GM21529 (cell line): ENCODE measurements around the gene TIAL1.
"Not testable (repeated sequence)": the region's sequence is repeated elsewhere in the genome, so short reads cannot be mapped to it uniquely, and the experiment has no call there.

Experiments used
- ATAC-seq: cut with Tn5 transposase; IDR thresholded peaks from one replicate; pipeline ENCODE4 v1.9.1; 2021; ENCODE audit not compliant: unreplicated experiment

The TIAL1 gene

DNA sequence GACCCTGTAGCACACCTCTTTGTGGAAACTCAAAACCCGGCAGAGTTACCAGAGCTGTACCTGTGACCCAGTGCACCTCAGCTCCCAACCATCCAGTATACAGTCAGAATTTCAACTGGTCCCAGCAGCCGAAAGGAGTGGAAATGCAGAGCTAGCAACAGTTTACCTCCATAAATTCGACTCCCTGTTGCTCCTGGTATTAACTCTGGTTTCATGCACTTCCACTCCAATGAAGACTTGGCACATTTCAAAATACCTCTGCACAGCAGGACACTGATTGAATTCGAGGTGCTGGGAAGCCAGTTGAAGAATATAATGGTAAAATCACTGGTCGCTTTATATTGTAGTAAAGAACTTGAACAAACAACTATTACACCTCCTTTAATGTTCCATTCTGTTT lies 17.9 kb upstream of the TIAL1 start:
- no peak for ATAC-seq

DNA sequence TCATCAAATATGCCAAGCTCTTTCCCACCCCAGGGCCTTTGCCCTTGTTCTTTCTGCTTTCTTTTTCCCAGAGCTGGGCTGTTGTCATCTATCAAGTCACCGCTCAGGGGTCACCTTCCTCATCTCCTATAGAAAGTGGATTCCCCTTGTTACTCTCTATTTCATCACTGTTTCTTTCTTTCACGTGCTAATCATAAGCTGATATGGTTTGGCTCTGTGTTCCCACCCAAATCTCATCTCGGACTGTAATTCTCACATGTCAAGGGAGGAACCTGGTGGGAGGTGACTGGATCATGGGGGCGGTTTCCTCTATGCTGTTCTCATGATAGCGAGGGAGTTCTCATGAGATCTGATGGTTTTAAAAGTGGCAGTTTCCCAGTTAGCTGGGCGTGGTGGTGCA lies 17.0 kb upstream of the TIAL1 start:
- no peak for ATAC-seq

DNA sequence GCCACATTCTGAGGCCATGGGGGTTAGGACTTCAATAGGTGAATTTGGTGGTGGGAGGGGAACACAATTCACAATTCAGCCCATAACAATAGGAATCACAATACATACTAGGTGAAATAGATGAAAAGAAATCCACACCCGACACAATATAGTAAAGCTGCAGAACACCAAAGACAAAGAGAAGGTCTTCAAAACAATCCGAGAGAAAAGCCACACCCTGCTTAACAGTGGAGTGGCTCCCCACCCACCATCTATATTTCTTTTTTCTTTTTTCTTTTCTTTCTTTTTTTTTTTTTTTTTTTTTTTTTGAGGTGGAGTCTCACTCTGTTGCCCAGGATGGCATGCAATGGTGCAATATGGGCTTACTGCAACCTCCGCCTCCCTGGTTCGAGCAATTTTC lies 14.7 kb upstream of the TIAL1 start:
- no peak for ATAC-seq

DNA sequence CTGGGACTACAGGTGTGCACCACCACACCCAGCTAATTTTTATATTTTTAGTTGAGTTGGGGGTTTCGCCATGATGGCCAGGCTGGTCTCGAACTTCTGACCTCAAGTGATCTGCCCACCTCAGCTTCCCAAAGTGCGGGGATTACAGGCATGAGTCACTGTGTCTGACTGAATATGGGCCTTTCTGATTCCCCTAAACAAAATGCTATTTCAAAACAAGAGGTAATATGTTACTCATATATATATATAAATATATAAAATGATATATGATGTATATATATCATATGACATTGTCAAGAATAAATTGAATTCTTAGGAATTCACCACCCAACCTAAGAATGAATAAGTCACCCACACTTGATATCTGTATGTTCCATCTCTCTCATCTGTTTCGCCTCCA lies 12.8 kb upstream of the TIAL1 start:
- no peak for ATAC-seq

DNA sequence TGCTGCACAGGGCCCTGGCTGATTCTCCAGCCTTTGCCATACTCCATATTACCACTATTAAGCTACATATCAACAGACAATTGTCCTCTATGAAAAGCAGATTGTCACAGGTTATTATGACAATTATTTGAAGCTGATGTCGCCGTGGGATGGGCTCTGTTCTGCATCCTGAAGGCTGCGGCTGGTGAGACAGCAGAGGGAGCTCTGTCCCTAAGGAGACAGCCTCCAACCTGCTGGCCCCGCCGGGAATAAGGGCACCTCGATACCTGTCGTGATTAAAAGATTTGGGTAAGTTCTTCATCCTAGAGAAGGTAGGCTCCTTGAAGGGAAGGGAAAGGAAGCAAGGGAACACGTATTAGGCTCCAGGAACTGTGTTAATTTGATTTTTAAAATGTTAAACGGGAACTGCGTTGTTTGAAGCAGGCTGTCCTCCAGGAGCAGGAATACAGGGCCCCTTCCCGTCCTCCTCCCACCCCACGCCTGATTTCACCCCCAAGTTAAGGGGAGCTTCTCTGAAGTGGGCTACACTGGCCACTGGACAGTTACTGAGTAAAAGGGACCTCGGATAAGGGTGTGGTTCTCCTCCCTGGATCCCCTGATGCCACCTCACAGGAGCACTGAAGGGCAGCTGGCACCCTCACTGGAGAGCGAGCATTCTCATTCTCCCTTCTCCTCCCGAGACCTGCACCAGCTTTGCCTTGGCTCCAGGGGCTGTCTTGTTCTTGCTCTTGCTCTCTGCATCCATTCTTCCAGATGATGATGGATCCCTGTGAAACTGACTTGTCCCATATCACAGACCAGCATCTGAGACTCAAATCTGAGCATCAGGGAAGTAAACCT lies 11.8 kb upstream of the TIAL1 start:
- ATAC-seq = no peak

DNA sequence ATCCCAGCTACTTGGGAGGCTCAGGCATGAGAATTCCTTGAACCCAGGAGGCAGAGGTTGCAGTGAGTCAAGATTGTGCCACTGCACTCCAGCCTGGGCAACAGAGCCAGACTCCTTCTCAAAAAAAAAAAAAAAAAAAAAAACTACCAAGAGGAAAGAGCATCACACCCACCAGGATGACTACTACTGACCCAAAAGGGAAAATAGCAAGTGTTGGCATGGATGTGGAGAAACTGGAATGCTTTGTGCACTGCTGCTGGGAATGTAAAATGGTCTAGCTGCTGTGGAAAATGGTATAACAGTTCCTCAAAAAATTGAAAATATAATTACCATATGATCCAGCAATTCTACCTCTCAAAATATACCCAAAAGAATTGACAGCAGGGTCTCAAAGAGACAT lies 7.7 kb upstream of the TIAL1 start:
- no peak for ATAC-seq

DNA sequence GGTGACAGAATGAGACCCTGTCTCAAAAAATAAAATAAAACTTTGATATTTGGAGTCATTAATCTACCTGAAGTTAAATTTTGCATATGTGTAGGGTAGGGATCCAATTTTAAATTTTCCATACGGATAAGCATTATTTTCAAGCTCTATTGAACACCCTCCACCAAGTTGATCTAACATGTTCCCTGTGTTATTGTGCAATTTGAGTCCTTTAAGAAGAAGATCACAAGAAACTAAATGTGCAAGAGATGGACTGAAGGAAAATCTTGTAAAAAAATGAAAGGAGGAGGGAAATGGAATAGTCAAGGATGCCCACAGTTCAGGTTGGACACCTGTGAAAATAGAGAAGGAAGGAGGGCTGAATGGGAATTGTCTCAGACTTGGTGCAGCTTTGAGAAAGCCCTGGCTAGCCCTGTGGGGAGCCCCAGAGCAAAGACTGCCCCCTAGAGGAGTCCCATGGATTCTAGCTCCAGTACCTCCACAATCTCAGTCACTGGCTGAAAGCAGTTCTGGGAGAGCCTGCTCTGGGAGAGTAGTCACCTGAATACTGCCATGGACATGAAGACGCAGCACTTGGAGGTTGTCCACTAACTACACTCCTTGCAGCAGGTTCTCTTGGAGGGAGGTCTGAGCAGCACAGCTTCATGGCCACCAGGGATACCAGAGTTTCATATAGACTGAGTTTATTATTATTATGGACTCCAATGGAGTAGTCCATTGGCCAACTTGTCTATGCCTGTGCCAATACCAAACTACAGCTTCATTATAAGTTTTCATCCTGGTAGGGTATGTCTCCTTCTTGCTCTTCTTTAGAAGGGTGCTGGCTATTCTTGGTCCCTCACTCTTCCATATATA lies 5.7 kb upstream of the TIAL1 start:
- ATAC-seq = peak; percentile 50

DNA sequence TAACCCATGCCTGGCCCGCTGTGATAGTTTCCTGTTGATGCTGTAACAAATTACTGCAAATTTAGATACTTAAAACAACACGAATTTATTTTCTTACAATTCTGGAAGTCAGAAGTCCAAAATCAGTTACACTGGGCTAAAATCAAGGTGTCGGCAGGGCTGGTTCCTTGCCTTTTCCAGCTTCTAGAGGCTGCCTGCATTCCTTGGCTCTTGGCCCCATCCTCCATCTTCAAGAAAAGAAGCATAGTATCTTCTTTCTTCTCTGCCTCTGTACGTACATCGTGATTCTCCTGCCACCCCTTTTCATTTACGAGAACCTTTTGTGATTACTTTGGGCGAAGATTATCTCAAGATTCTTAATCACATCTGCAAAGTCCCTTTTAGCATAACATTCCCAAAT lies 1.6 kb upstream of the TIAL1 start:
- no peak for ATAC-seq

DNA sequence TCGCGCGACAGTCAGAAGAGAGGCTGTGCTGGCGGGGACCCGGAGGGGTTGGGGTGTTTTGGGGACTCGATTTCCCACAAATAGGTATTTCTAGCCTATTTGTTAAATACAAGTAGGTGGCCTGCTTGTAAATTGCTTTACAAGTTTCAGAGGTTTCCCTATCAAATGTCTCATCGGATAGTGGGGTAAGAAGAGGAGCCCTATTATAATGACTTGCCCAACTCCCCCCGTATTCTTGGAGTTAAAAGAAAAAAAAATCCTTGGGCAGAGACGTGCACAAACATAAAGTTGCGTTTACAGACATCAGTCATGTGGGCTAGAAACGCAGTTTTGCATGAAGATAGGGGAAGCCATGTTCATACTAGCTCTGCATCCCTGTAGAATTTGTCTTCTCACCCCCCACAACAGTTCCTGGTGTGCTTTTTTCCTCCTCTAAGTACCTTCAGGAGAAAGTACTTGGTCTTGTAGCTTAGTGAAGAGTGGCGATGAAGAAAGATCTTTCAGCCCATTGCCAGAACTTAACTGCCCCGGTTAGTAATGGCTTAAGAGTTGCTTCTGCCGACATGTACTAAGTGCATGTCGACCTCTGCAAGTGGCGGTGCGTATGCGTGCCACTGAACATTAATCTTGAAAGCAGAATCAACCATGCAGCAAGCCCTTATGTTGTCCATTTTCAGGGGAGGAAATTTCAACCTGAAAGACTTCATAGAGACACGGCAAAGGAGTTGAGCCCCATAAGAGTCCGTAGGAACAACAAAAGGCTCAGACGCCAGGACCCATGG lies 832 bp upstream of the TIAL1 start:
- peak; percentile 24 for ATAC-seq

DNA sequence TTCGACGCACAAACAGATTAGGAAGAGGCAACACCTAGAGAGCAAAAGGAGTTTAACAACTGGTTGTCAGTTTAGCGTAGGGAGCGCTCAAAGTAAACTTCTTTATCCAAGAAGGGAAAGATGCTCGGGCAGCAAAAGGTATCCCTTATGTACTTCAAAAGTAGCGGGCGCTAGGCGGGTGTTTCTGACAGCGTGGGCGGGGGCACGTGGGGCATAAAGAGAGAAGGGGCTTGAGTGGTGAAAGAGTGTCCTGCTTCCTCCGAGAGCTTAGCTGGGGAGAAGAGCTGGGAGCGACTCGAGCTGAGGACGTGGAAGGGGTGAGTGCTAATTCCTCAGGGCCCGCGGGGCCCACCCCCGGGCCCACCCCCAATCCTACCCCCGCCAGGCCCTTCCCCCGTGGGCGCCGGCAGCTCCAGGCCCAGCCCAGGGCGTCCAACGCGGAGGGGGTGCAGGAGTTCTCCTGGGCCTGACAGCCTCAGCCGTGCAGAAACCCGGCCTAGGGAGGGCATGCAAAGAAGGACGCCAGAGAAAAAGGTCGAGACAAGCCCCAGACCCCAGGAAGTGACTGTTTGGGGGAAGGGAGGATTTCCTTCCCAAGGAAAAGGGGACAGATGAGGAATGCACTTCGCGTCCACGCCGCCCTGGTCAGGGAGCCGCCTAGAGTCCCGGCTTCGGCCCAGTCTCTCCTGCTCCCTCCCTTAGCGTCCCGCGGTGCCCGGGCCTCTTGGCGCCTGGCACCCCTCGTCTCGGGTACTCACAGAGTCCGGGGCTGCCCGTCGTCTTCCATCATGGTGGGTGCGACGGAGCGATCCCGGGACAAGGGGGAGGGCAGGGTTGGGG lies 868 bp downstream of the TIAL1 start:
- peak; percentile 2 for ATAC-seq

DNA sequence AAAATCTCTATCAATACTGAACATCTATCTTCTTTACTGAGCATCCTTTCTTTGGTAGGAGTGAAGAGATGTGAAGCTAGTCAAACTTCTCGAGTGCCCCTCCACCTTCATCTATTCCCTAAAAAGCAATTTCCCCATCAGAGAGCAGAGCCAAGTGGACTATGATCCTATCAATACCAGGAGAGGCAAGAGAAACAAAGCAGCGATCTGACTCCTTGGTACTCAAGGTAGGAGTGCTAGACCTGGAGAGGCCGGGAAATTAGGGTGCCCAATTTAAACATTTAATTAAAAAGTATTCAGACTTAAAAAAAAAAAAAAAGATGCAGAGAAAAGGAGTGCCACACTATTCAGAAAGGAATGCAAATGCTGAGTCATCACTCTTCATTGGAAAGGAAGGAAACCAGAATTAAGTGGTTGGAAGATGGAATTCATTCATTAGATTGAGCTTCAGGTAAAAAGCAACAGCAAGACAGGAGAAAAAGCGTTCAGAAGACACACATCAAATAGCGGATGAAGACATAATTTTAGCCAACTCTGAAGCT lies 1.6 kb downstream of the TIAL1 start:
- ATAC-seq = no peak

DNA sequence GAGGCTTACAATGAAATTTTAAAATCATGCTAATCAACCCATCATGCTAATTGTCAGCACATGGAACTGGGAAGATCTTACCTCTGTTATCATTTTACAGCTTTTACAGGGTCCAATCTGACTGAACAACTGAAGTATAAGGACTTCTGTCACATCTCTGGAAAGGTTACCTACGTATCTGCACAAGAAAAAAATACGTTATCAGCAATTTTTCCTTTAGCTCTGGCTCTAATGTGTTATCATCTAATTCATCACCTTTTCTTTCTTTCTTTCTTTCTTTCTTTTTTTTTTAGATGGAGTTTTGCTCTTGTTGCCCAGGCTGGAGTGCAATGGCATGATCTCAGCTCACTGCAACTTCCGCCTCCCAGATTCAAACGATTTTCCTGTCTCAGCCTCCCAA lies 8.7 kb downstream of the TIAL1 start:
- no peak for ATAC-seq

DNA sequence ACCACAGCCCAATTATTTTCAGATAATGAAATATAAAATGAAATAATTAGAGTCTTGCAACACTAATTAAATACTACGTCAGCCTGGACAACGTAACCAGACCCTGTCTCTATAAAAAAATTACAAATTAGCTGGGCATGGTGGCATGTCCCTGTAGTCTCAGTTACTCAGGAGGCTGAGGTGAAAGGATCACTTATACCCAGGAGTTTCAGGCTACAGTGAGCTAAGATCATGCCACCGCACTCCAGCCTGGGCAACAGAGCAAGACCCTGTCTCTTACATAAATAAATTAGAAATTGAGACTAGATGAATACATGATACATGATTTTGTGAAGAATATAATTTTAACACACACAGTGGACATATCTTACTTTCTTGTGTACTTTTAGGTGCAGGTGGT lies 18.4 kb downstream of the TIAL1 start:
- no peak for ATAC-seq

DNA sequence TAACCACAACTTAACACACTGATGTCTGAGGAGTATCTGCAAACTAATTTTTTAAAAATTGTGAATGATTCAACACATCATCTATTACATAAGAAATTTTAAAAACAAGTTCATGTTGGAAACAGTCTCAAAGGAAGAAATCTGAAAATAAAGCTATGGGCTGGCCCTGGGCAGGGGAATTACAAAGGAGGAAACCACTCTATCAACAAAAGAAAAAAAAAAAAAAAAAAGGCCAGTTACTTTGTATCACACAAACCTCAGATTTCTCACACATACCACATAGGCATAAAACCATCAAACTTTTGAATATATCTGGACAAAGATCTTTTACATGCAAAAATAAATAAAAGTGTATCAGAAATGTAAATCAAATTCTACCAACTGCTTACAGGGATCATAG lies 20.8 kb downstream of the TIAL1 start:
- ATAC-seq = no peak

DNA sequence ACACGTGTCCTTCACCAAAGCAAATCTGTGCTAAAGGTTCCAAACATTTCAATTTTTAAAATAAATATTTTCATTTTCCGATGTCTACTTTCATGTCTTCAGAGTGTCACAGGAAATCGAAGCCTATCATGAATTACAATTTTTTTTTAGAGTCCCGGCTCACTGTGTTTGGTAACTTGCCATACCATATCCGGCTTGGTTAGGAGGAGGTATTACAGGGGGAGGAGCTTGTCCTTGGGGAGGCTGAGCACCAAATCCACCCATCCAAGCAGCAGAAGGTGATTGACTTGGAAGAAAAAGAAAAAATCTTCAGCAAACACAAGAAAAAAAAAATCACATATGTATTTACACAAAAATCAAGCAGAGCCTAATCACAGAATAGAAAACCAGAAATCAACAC lies 21.3 kb downstream of the TIAL1 start:
- ATAC-seq = no peak

DNA sequence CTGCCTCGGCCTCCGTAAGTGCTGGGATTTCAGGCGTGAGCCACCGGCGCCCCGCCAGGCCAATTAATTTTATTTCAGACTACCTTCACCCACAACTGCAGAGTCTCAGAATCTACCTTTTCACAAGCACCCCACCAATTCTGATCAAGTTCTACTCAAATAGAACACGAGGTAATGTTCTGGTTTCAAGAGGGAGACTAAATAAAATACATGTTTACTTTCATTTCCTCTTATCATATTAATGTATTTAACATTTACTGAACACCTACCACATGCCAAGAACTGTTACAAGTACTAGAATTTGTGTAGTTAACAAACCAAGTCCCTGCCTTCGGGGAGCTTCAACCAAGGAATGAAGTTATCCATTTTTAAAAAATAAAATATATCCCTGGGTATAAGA lies 28.8 kb downstream of the TIAL1 start:
- no peak for ATAC-seq

DNA sequence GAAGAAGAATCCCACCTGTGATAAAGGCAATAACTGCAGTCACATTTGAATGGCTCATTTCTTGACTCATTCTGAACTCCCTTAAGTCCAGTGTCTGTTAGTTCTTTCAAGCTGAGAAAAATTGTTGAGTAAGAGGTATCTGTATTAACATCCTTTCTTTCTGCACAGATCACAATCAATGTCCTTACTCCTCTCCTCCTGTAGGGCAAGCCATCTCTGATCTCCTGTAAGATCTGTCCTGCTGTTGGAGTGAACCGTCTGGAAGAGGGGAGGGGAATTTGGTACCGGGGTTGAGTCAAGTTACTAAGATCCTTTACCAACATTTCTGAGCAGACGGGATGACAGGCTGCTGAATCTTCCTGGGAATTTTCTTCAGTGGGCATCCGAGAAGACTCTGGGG lies 34.7 kb downstream of the TIAL1 start:
- ATAC-seq = no peak

DNA sequence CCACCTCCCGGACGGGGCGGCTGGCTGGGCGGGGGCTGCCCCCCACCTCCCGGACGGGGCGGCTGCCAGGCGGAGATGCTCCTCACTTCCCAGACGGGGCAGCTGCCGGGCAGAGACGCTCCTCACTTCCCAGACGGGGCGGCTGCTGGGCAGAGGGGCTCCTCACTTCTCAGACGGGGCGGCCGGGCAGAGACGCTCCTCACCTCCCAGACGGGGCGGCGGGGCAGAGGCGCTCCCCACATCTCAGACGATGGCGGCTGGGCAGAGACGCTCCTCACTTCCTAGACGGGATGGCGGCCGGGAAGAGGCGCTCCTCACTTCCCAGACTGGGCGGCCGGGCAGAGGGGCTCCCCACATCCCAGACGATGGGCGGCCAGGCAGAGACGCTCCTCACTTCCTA lies 37.3 kb downstream of the TIAL1 start:
- not testable (repeated sequence) for ATAC-seq

DNA sequence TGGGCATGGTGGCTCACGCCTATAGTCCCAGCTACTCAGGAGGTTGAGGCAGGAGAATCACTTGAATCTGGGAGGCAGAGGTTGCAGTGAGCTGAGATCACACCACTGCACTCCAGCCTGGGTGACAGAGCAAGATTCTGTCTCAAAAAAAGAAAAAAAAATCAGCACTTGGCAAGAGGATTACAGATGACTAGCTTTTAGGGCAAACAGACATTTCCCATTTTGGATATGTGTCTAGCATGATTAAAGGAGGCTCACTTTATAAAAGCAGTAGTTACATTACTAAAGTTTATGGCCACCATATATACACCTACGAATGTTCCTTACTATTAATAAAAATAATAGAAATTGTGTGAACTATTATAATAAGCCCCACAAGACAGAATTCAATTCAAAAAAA lies 40.7 kb downstream of the TIAL1 start:
- ATAC-seq = not testable (repeated sequence)

DNA sequence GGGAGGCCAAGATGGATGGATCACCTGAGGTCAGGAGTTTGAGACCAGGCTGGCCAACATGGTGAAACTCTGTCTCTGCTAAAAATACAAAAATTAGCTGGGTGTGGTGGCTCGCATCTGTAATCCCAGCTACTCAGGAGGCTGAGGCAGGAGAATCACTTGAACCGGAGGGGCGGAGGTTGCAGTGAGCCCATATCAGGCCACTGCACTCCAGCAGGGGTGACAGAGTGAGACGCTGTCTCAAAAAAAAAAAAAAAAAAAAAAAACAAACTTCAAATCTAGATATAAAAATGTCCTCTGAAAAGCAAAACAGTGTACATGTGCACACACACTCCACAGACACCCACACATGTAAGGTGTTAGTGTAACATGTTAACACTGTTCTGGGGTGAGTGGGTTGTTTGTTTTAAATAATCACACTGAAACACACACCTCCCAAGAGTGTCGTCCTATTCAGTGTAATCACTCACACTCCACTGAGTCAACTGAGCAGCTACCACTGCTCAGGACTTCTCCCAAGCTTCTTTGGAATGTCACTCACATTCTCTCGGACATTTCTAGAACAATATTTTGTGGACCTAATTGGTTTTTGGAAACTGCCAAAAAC lies 41.5 kb downstream of the TIAL1 start:
- no peak for ATAC-seq
